ENCODE measurements around the gene LRRC14B.
"Not testable (repeated sequence)": the region's sequence is repeated elsewhere in the genome, so short reads cannot be mapped to it uniquely, and the experiment has no call there.

Gene LRRC14B

DNA sequence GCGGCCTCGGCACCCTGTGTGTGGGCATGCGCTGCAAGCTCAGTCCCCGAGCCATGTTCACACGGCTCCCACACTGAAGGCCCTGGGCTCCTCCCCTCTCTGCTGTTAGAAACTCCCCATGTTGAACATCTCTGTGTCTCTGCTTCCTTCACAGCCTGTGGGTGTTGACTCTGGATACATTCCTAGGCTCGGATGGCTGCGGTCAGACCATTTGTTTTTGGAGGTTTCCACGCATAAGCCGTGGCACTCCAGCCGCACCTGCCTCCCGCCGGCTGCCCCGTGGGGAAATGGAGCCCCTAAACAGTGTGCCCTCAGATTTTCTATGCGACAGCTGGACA lies 31.2 kb upstream of the LRRC14B start:
- DNase-seq (ENCODE audit: low read depth), result no peak

DNA sequence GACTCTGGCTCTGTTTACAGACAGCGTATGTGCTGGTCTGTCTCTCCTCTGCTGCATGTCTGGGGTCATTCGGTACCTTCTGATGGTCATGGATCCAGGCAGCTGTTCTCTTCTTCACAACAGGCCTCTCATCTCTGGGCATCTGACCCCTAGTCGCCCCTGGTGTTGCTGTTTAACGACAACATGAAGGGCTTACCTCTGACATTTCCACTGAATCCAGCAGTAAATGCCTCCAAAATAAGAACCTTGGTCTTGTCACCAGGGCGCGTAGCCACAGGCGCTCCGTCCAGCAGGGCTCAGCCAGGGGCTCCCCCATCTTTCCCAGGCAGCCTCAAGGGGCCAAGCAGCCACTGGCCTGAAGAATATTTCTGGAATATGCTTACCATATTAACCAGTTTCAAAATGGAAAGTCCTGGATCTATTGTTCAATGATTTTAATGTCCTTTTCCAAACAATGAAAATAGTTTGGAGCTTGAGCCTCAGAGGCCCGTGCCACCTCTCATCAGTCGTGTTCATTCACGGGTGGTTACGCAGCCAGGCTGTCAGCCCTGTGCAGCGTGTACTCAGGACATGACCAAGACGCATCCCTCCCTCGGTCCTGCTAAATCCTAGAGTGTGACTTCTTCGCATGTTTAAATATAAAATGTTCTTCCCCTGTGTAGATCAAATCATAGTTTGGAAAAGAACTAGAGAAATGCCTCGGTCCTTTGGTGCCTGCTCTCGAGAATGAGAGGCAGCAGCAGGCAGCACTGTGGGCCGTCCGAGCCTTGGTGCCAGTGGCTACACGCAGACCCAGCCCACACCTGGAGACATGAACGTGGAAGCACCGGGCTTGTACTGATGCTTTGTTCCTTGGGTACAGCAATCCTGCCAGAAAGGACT lies 30.1 kb upstream of the LRRC14B start:
- DNase-seq (ENCODE audit: low read depth), result no peak

DNA sequence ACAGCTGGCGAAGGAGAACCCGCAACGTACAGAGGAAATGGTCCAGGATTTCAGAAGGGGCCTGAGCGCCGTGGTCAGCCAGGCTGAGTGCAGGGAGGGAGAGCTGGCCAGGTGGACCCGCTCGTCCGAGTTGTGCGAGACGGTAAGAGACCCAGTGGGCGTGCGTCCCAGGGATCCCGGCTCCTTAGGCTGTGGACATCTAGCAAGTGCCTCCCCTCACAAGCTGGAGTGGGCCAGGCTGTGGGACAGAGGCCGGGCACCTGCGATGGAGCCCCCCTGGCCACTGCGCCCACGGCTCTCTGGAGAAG lies 29.5 kb upstream of the LRRC14B start:
- DNase-seq (ENCODE audit: low read depth), result no peak

DNA sequence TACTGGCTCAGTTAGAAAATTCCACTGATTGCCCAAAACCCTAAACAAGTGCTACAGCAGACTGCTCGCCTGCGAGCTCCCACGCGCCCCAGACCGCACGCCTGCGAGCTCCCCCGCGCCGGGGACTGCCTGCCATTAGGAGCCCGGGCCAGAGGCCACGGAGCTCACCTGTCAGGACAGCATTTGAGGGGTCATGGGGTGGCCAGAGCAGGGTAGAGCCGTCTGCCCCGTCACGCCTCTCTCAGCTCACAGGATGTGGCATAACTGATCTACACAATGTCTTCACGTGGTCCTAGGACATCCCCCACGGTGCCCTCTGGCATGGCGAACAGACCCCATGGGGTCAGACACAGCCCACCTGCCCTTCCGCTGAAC lies 29.1 kb upstream of the LRRC14B start:
- no peak for DNase-seq (ENCODE audit: low read depth)

DNA sequence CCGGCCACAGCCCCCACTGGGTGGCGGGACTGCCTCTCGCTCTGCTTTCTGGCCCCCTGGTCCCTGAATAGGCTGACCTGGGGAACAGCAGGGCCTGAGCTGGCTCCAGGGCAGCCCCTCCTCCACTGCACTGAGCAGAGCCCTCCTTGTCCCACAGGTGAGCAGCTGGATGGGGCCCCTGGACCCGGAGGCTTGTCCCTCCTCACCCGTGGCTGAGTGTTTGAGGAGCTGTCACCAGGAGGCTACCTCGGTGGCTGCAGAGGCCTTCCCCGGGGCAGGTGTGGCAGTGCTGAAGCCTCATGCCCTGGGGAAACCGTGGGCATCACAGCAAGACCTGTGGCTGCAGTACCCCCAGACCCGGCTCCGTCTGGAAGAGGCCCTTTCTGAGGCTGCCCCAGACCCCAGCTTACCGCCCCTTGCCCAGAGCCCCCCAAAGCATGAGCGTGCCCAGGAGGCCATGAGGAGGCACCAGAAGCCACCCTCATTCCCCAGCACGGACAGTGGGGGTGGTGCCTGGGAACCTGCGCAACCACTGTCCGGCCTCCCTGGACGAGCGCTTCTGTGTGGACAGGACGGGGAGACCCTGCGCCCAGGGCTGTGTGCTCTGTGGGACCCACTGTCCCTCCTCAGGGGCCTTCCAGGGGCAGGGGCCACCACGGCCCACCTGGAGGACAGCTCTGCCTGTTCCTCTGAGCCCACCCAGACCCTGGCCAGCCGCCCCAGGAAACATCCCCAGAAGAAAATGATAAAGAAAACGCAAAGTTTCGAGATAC lies 28.5 kb upstream of the LRRC14B start:
- no peak for DNase-seq (ENCODE audit: low read depth)

DNA sequence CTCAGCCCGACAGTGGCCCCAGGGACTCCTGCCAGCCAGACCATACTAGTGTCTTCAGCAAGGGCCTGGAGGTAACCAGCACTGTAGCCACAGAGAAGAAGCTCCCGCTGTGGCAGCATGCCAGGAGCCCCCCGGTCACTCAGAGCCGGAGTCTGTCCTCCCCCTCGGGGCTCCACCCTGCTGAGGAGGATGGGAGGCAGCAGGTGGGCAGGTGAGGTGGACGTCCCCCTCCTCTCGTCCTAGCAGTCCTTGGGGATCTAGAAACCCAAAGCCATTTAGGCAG lies 28.0 kb upstream of the LRRC14B start:
- DNase-seq (ENCODE audit: low read depth), result no peak

DNA sequence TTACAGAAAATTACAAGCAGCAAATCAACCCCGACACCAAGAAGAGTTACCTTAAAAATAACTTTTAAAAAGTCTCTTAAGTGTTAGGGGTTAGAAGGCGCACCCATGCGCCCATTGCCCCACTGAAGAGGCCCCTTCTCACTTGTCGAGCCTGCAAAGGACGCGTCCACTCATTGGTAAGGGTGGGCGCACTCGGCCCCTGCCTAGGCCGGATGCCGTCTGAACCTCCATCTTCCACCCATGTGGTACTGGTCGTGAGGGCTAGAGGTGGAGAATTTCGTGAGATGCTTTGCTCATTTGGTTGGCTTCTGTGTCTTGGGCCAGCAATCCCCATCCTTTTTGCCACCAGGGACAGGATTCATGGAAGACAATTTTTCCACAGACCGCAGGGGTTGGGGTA lies 27.5 kb upstream of the LRRC14B start:
- no peak for DNase-seq (ENCODE audit: low read depth)

DNA sequence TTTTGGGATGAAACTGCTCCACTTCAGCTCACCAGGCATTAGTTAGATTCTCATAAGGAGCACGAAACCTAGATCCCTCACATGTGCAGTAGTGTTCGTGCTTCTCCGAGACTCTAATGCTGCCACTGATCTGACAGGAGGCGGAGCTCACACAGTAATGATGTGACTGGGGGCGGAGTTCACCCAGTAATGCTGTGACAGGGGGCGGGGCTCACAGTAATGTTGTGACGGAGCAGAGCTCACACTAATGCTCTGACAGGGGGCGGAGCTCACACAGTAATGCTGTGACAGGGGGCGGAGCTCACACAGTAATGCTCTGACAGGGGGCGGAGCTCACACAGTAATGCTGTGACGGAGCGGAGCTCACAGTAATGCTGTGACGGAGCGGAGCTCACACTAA lies 27.1 kb upstream of the LRRC14B start:
- DNase-seq (ENCODE audit: low read depth), result no peak

DNA sequence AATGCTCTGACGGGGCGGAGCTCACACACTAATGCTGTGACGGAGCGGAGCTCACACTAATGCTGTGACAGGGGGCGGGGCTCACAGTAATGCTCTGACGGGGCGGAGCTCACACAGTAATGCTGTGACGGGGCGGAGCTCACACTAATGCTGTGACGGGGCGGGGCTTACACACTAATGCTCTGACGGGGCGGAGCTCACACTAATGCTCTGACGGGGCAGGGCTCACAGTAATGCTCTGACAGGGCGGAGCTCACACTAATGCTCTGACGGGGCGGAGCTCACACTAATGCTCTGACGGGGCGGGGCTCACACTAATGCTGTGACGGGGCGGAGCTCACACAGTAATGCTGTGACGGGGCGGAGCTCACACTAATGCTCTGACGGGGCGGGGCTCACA lies 26.5 kb upstream of the LRRC14B start:
- not testable (repeated sequence) for DNase-seq (ENCODE audit: low read depth)

DNA sequence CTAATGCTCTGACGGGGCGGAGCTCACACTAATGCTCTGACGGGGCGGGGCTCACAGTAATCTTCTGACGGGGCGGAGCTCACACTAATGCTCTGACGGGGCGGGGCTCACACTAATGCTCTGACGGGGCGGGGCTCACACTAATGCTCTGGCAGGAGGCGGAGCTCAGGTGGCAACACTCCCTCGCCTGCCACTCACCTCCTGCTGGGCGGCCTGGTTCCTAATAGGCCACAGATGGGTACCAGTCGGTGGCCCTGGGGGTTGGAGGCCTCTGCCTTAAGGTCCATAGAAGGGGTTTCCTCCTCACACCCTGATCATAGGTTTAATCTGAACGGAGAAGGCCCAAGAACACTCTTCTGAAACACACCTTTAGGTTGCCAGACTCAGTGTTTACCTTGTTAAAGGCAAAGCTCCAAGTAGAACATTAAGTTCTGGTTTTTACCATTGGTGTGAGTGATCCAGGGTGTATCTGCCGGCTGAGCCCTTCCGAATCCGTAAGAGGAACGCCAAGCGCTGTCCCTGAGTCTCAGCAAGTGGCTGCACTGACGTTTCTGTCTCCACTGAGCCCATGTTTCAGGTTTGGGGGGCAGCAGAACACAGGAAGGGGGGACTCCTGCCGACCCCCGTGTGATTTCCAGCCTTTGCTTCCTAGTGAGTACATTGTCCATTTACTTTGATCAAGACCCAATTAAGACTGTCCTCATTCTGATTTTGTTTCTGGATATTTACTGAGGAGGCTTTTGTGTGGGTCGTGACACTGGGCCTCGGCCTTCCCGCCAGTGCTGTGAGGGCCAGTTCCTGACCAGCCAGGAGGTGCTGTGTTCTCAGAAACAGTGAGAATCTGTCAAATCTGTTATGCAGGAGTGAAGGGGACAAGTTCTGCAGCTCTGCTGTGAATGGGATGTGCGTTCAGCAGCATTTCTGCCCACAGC lies 24.6 kb upstream of the LRRC14B start:
- no peak for DNase-seq (ENCODE audit: low read depth)

DNA sequence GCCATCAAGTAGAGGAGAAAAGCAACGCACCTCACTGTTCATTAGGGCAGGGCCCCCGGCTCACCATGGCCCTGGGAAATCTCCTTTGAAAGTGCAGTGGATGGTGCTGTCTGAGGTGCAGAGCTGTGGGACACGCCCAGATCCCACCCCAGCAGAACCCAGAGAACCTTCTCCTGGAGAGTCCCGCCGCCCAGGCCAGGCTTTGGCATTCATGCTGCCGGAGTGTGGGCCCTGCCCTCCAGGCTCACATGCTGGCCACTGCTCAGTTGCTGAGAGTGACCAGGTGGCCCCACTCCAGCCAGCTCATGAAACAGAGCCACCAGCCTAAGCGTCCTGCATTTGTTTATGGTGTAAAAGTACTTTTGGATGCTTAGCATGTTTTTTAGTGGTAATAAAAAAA lies 23.8 kb upstream of the LRRC14B start:
- DNase-seq (ENCODE audit: low read depth), result no peak

DNA sequence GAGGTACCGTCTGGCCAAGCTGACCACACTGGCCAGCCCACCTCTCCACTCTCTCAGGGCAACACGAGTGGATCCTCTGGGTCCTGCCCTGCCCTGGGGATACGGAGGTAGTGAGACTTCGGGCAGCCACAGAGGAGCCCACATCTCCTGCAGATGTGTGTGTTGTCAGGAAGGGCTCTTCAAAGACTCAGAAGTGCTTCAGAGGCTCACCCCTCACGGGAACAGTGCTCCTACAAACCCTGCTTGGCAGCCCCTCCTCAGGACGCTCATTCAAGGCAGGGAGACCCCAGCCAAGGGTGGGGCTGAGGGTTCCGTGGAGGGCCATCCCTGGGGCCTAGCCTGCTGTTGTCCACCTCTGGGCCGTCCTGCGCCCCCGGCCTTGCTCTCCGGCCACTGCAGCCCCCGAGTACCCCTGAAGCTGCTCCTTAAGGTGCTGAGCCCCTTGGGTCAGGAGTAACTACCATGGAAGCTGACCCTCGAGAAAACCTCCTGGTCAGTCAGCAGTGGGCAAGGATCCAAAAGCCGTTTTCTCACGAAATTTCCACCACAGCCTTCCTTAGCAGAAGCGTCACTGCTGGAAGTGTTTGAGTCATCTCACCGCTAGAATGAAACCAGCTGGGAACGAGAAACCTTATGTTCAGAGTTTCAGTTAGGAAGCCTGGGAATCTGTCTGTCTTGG lies 23.2 kb upstream of the LRRC14B start:
- no peak for DNase-seq (ENCODE audit: low read depth)

DNA sequence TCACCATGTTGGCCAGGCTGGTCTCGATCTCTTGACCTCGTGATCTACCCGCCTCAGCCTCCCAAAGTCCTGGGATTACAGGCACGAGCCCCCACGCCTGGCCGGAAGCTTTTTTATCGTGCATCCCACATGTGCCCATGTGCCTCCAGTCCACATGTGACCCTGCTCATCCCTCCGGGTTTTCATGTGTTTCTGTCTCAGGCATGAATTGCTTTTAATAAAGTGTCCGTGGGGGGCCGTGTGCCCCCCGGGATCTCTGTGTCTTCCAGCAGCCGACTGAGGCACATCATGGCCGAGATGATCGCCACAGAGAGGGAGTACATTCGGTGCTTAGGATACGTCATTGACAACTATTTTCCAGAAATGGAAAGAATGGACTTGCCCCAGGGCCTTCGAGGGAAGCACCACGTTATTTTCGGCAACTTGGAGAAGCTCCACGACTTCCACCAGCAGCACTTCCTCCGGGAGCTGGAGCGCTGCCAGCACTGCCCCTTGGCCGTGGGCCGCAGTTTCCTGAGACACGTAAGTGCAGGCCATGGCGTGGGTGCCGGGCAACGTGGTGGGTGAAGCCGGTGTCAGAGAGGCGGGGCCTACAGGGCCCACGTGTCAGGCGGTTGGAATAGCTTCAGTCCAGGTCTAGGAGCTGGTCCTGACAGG lies 22.1 kb upstream of the LRRC14B start:
- DNase-seq (ENCODE audit: low read depth), result no peak

DNA sequence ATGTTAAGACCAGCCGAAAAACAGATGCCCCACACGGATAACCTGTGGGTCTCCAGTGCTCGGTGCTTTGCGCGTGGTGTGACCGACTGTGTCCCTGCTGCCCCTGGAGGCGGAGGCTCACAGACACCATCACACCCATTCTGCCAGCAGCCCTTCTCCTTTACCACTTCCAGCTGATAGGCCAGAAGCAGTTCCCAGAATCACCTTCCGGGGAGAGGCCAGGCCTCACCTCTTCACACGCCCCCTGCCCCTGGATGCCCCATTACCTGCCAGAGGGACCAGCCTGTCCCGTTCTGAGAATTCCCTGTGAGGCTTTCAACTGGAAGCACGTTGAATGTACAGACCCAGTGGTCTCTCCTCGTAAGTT lies 21.6 kb upstream of the LRRC14B start:
- DNase-seq (ENCODE audit: low read depth), result no peak

DNA sequence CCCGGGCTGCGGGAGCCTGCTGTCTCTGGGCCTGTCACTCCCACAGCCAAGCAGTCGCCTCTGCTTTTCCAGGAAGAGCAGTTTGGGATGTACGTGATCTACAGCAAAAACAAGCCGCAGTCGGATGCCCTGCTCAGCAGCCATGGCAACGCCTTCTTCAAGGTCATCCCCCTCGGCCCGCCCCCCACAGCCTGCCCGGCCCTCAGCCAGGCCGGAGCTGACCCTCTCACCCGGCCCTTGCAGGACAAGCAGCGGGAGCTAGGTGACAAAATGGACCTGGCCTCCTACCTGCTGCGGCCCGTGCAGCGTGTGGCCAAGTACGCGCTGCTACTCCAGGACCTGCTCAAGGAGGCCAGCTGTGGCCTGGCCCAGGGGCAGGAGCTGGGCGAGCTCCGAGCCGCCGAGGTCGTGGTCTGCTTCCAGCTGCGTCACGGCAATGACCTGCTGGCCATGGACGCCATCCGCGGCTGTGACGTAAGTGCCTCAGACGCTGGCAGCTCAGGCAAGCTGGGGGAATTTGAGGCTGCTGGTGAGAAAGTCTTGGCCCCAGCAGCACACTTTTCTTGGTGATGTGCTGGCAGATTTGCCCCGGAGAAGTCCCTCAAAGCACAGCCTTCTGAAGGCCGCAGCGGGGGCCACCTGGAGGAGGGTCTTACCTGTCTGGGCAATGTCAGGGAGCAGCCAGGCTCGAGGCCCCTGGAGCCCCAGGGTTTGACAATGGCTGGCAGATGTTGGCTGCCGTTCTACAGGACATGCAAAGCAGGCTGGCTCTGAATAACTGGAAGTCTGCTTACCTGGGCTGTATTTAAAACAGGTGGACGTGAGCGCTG lies 20.1 kb upstream of the LRRC14B start:
- DNase-seq (ENCODE audit: low read depth), result no peak

DNA sequence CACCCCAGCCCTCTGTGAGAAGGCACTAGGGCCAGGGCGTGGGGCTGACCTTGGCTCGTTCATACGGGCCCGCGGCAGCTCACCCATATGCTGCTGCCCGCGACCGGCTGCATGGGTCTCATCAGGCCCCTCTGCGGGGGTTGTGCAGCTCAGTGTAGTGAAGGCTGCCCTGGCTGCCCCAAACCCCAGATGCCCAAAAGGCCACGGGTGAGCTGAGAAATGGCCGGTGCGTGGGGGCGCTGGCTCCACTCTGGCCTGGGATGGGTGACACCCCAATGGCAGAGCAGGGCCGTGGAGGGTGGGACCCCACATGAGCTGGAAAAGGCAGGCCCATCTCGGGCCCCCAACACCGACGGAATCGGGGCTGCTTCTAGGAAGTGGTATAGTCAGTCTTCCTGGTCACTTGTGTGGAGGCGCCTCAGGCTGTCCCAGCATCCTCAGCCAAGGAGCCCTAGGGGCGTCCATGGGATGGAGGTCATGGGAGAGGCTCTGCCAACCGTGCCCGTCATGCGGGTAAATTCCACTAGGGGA lies 19.4 kb upstream of the LRRC14B start:
- no peak for DNase-seq (ENCODE audit: low read depth)

DNA sequence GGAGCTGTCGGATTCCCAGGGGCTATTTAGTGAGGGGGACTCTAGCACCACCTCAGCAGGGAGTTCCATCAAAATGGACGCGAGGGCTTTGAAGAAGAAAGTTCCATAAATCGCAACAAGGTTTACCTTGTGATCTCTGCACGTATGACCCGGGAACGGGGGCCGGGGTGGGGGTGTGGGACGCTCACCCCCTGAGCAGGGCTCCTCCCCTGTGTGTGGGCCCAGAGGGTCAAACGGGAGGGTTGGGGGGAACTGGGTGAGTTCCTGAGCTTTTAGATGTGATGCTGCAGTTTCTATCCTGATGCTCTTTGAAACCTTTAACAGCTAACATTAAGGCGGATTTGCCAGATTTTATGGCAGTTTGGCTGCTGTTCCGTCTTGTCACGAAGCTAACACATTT lies 18.9 kb upstream of the LRRC14B start:
- no peak for DNase-seq (ENCODE audit: low read depth)

DNA sequence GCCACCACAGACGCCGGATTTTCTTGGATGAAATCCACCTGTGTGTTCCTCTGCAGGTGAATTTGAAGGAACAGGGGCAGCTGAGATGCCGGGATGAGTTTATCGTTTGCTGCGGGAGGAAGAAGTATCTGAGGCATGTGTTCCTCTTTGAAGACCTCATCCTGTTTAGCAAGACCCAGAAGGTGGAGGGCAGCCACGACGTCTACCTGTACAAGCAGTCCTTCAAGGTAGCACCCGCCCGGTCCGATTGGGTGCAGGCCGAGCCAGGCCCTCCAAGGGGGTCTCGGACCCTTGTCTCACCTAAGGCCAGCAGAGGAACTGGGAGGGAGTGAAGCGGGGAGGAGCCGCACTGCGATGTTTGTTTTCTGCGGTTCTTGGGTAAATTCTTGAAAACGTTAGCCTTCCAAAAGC lies 18.4 kb upstream of the LRRC14B start:
- no peak for DNase-seq (ENCODE audit: low read depth)

DNA sequence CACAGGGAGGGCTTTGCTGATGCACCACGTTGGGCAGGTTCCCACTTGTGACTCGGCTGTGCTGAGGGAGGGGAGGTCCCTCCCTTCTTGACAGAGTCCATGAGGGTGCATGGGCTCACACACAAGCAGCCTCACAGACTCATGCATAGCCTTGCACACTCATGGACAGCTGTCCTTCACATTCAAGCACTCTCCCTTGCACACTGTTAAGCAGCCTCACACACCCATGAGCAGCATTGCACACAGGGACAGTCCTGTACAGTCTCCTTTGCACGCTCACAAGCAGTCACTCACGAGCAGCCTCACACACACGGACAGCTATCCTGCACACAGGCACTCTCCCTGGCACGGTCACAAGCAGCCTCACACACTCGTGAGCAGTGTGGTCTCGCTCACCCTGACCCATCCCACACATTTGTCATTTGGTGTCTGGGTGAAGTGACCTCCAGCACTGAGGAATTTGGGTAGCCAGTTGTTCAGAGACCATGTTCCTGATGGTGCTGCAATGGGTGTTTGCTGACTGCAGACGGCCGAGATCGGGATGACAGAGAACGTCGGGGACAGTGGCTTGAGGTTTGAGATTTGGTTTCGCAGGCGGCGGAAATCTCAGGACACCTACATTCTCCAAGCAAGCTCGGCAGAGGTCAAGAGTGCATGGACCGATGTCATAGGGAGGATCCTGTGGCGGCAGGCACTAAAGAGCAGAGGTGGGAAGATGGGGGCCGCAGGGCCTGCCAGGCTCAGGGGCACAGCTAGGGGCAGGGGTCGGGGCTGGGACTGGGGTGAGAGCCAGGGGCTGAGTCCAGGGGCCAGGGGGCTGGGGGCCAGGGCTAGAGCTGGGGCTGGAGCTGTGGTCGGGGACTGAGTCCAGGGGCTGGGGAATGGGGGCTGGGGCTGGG lies 17.7 kb upstream of the LRRC14B start:
- no peak for DNase-seq (ENCODE audit: low read depth)

DNA sequence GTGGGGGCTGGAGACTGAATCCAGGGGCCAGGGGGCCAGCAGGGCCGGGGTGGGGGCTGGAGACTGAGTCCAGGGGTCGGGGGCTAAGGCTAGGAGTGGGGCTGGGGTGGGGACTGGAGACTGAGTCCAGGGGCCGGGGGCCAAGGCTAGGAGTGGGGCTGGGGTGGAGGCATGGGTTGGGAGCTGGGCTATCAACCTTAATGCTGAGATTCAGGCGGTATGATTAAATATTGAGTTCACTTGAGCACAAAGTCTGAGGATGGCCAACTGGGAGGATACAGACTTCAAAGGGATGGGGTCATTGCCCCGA lies 17.0 kb upstream of the LRRC14B start:
- no peak for DNase-seq (ENCODE audit: low read depth)

Data from stimulated activated CD4-positive, alpha-beta T cell treated with anti-CD3 and anti-CD28 coated beads, Interleukin-2, amount 100 ng/mL, for 4 hours (primary cell).